GM12878 (cell line): ENCODE data around the gene CACNA2D3. TPM values are rescaled to one million over a fixed set of nuclear protein-coding genes. Genes with fewer than 3 reads are reported as not detected.

Experiments
- ATAC-seq: fragments of 200-7000 bp; cut with Tn5 transposase; 3 replicates; pipeline ENCODE4 v1.9.1; 2020; ENCODE audit warnings: mild to moderate bottlenecking, moderate library complexity
- BruUV-seq: library from RNA; stranded (reverse); fragments of 400-500 nt; replicated peaks from 2 replicates; lab custom pipeline; 2021; lab: Mats Ljungman, UMichigan
- CTCF ChIA-PET: fragments of 300-600 bp; sonication (Branson Sonifier 250); formaldehyde crosslinking; extraction: SDS; loops from one replicate; lab custom pipeline; 2021; ENCODE audit warnings: inconsistent platforms; lab: Yijun Ruan, JAX
- POLR2A ChIA-PET: fragments of 350-600 bp; formaldehyde crosslinking; extraction: SDS; loops from one replicate; lab custom pipeline; 2021; ENCODE audit warnings: inconsistent platforms; lab: Charles Lee
- RAD21 ChIA-PET: fragments of 300-600 bp; sonication (Branson Sonifier 250); formaldehyde crosslinking; loops from one replicate; lab custom pipeline; 2023; ENCODE audit warnings: antibody characterized with exemption; ENCODE audit not compliant: unreplicated experiment; lab: Charles Lee
- SMC1A ChIA-PET: fragments of 300-600 bp; sonication (Branson Sonifier 250); formaldehyde crosslinking; loops from one replicate; lab custom pipeline; 2023; ENCODE audit not compliant: unreplicated experiment, uncharacterized antibody; lab: Charles Lee
- DNase-seq: peaks from one replicate; pipeline ENCODE4 v3.0.0-alpha.2; 2011; ENCODE audit warnings: low read depth, low spot score
- FAIRE-seq: peaks from 3 replicates; lab custom pipeline; 2011; peaks lifted over from hg19 to GRCh38; lab: Jason Lieb, UNC
- H2AFZ ChIP-seq: 2 replicates; pipeline ENCODE4 v1.6.0; 2011; ENCODE audit warnings: low read depth, low read length, control low read depth; ENCODE audit not compliant: control insufficient read depth
- H3K27ac ChIP-seq: 2 replicates; pipeline ENCODE4 v1.5.1; 2011; ENCODE audit warnings: control low read depth; ENCODE audit not compliant: control insufficient read depth, insufficient read depth
- H3K27me3 ChIP-seq, 2 experiments: replicated peaks in 1 of 2; 2 replicates each; pipeline versions ENCODE4 v1.6.0 to v1.6.1; 2011; ENCODE audit warnings: low read length in 1 of 2; ENCODE audit not compliant: control insufficient read depth in 2 of 2, insufficient read depth in 2 of 2
- H3K36me3 ChIP-seq, 2 experiments: 2 replicates each; pipeline ENCODE4 v1.5.1; 2011; ENCODE audit warnings: low read length in 1 of 2; ENCODE audit not compliant: control insufficient read depth in 2 of 2, insufficient read depth in 2 of 2
- H3K4me1 ChIP-seq: 2 replicates; pipeline ENCODE4 v1.6.1; 2011; ENCODE audit warnings: mild to moderate bottlenecking, low read length, moderate library complexity, mixed read lengths; ENCODE audit not compliant: control insufficient read depth, insufficient read depth
- H3K4me2 ChIP-seq: 2 replicates; pipeline ENCODE4 v1.6.0; 2011; ENCODE audit warnings: control low read depth; ENCODE audit not compliant: control insufficient read depth, insufficient read depth
- H3K4me3 ChIP-seq: fragments of 200-600 bp; sonication (generic); 2 replicates; pipeline ENCODE4 v1.5.1; 2016
- H3K79me2 ChIP-seq: 2 replicates; pipeline ENCODE4 v1.6.0; 2011; ENCODE audit warnings: low read length; ENCODE audit not compliant: control insufficient read depth, insufficient read depth
- H3K9ac ChIP-seq: 2 replicates; pipeline ENCODE4 v1.8.0; 2011; ENCODE audit warnings: low read length, control low read depth, mixed read lengths; ENCODE audit not compliant: control insufficient read depth, insufficient read depth
- H3K9me3 ChIP-seq: replicated peaks from 3 replicates; pipeline ENCODE4 v1.5.1; 2011; ENCODE audit warnings: mild to moderate bottlenecking, low read length; ENCODE audit not compliant: control insufficient read depth, insufficient read depth
- H4K20me1 ChIP-seq: 2 replicates; pipeline ENCODE4 v1.6.0; 2011; ENCODE audit not compliant: control insufficient read depth, insufficient read depth
- SMARCA5 ChIP-seq: fragments of 450-650 bp; IDR thresholded peaks from 2 replicates; pipeline ENCODE4 v1.6.1; 2017; ENCODE audit warnings: mild to moderate bottlenecking
- TCF12 ChIP-seq: IDR thresholded peaks from 2 replicates; pipeline ENCODE4 v1.6.1; 2011; ENCODE audit warnings: low read depth, mild to moderate bottlenecking, low read length
- WGBS: methylation state at CpG from one replicate; pipeline ENCODE4 v1.1.6; 2016; ENCODE audit warnings: low lambda C conversion rate; ENCODE audit not compliant: insufficient replicate concordance, insufficient coverage; ENCODE audit errors: missing lambda C conversion rate; 5-methylcytosine and 5-hydroxymethylcytosine counted together
- in situ Hi-C: fragments of 300-500 bp; cut with MboI; formaldehyde crosslinking; loops from 9 replicates; pipeline ENCODE4 v1.14.3; 2018; ENCODE audit warnings: mixed read lengths
- intact Hi-C: fragments of 100-400 bp; cut with micrococcal nuclease; formaldehyde crosslinking; loops from one replicate; pipeline ENCODE4 v1.14.2; 2022; ENCODE audit not compliant: unreplicated experiment
- polyA plus RNA-seq, 11 experiments: library from polyadenylated mRNA; depleted of rRNA in 4 of 11; unstranded in 6 of 11; stranded (reverse) in 5 of 11; fragments of >200 nt; fragmentation: Nextera tagmentation in 4 of 11; fragmentation: Illumina TruSeq in 1 of 11; extraction: Ambion mirVana in 4 of 11; extraction: Trizol in 1 of 11; gene quantifications; 1 replicate in 1 of 11; 2 replicates in 10 of 11; pipeline versions ENCODE4 v1.2.1 to v1.2.3, GENCODE V29; 2011 to 2016; ENCODE audit warnings: inconsistent platforms in 2 of 11, missing spikeins in 2 of 11, low read depth in 1 of 11
- total RNA-seq, 4 experiments: library from RNA; depleted of rRNA in 3 of 4; stranded (reverse); fragments of >200 nt in 3 of 4; fragmentation: Illumina TruSeq in 1 of 4; extraction: Trizol in 1 of 4; gene quantifications; 2 replicates each; pipeline versions ENCODE4 v1.2.1 to v1.2.3, GENCODE V29; 2013 to 2021
- TF ChIP-seq, protein P1 (sequence below): IDR thresholded peaks from 2 replicates; pipeline ENCODE4 v1.6.1; 2011; ENCODE audit warnings: low read depth, low read length, improper control_type of control experiment, borderline replicate concordance
- TF ChIP-seq, protein P2 (sequence below): fragments of 450-650 bp; IDR thresholded peaks from 2 replicates; pipeline ENCODE4 v1.6.1; 2014; ENCODE audit warnings: mild to moderate bottlenecking
- TF ChIP-seq, protein P3 (sequence below): fragments of 450-650 bp; IDR thresholded peaks from 2 replicates; pipeline ENCODE4 v1.6.1; 2018; ENCODE audit warnings: mild to moderate bottlenecking, low read depth, moderate library complexity; ENCODE audit not compliant: partially characterized antibody

Gene CACNA2D3
- total and polyA plus RNA-seq, 10 of the 15 experiments (the other 5 are each of a cell fraction or from before 2014, with no cell fraction given) = not detected

GRCh38 chr3:55122312-55122711 lies 1000.0 kb downstream of the CACNA2D3 start:
- DNase-seq = no peak
- ChIA-PET CTCF (no interaction called here), POLR2A (no interaction called here), SMC1A (interaction anchor here (1.5 kb wide), 1 partner anchor 7 kb away, joined by 3 read pairs; no protein-coding TSS in a partner anchor), RAD21 (no interaction called here)
- no peak for FAIRE-seq
- Histone ChIP-seq H3K79me2 (no peaks in the 10 kb centered on the region), H3K9me3 (no peaks in the 10 kb centered on the region), H3K27ac (no peak overlapping the region), H3K4me1 (no peaks in the 10 kb centered on the region), H3K4me3 (no peak overlapping the region), H3K4me2 (no peak overlapping the region), H3K27me3 (no peaks in the 10 kb centered on the region; a peak in 1 of 4 replicates), H4K20me1 (no peaks in the 10 kb centered on the region), H2AFZ (no peak overlapping the region), H3K36me3 (no peaks in the 10 kb centered on the region), H3K9ac (no peak overlapping the region)
- in situ Hi-C loops = no loop called here
- TF ChIP-seq, protein P1, sequence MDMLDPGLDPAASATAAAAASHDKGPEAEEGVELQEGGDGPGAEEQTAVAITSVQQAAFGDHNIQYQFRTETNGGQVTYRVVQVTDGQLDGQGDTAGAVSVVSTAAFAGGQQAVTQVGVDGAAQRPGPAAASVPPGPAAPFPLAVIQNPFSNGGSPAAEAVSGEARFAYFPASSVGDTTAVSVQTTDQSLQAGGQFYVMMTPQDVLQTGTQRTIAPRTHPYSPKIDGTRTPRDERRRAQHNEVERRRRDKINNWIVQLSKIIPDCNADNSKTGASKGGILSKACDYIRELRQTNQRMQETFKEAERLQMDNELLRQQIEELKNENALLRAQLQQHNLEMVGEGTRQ = no peak
- TF ChIP-seq, protein P2, sequence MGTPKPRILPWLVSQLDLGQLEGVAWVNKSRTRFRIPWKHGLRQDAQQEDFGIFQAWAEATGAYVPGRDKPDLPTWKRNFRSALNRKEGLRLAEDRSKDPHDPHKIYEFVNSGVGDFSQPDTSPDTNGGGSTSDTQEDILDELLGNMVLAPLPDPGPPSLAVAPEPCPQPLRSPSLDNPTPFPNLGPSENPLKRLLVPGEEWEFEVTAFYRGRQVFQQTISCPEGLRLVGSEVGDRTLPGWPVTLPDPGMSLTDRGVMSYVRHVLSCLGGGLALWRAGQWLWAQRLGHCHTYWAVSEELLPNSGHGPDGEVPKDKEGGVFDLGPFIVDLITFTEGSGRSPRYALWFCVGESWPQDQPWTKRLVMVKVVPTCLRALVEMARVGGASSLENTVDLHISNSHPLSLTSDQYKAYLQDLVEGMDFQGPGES = no peak
- TF ChIP-seq, protein P3, sequence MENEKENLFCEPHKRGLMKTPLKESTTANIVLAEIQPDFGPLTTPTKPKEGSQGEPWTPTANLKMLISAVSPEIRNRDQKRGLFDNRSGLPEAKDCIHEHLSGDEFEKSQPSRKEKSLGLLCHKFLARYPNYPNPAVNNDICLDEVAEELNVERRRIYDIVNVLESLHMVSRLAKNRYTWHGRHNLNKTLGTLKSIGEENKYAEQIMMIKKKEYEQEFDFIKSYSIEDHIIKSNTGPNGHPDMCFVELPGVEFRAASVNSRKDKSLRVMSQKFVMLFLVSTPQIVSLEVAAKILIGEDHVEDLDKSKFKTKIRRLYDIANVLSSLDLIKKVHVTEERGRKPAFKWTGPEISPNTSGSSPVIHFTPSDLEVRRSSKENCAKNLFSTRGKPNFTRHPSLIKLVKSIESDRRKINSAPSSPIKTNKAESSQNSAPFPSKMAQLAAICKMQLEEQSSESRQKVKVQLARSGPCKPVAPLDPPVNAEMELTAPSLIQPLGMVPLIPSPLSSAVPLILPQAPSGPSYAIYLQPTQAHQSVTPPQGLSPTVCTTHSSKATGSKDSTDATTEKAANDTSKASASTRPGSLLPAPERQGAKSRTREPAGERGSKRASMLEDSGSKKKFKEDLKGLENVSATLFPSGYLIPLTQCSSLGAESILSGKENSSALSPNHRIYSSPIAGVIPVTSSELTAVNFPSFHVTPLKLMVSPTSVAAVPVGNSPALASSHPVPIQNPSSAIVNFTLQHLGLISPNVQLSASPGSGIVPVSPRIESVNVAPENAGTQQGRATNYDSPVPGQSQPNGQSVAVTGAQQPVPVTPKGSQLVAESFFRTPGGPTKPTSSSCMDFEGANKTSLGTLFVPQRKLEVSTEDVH = no peak
- TF ChIP-seq TCF12 = no peak
- no peak for TF ChIP-seq SMARCA5
- ATAC-seq = no peak
- intact Hi-C loops = no loop called here
- BruUV-seq = no TSS peak
- 43% methylated on average over 2 of the region's 2 CpGs for WGBS

Other genes starting within 250 kb of the CACNA2D3 start
- gene ACTR8, start 240.4 kb upstream of the CACNA2D3 start, total RNA-seq (2014; rRNA removed) = 27.5 and 36.5 TPM in 2 replicates
- gene ACTR8, start 240.4 kb upstream of the CACNA2D3 start, total RNA-seq (2014; rRNA removed; fragmentation: Illumina TruSeq; extraction: Trizol) = 28.1 and 29.5 TPM in 2 replicates
- 32.8 and 35.7 TPM in 2 replicates for gene ACTR8, start 240.4 kb upstream of the CACNA2D3 start, total RNA-seq (2021)
- gene ACTR8, start 240.4 kb upstream of the CACNA2D3 start, polyA plus RNA-seq (2011; rRNA removed) = 32.9 and 40.9 TPM in 2 replicates
- gene ACTR8, start 240.4 kb upstream of the CACNA2D3 start, polyA plus RNA-seq (2014; fragmentation: Illumina TruSeq; extraction: Trizol) = 24.9 and 29.5 TPM in 2 replicates
- 10 to 100 TPM in 1 of 2 experiments, 1 to 10 TPM in 1; 5.3 to 15.5 TPM for gene ACTR8, start 240.4 kb upstream of the CACNA2D3 start, polyA plus RNA-seq (2014; fragmentation: Nextera tagmentation; extraction: Ambion mirVana)
- gene ACTR8, start 240.4 kb upstream of the CACNA2D3 start, polyA plus RNA-seq (2014; rRNA removed) = 23.8 and 29.2 TPM in 2 replicates
- gene ACTR8, start 240.4 kb upstream of the CACNA2D3 start, polyA plus RNA-seq (2016; fragmentation: Nextera tagmentation; extraction: Ambion mirVana) = 10 to 100 TPM; 26.3 to 26.5 TPM
- gene SELENOK, start 230.7 kb upstream of the CACNA2D3 start, total RNA-seq (2014; rRNA removed) = 35.4 and 41.5 TPM in 2 replicates
- 41.1 and 42.2 TPM in 2 replicates for gene SELENOK, start 230.7 kb upstream of the CACNA2D3 start, total RNA-seq (2014; rRNA removed; fragmentation: Illumina TruSeq; extraction: Trizol)
- gene SELENOK, start 230.7 kb upstream of the CACNA2D3 start, total RNA-seq (2021) = 36.9 and 42.6 TPM in 2 replicates
- gene SELENOK, start 230.7 kb upstream of the CACNA2D3 start, polyA plus RNA-seq (2011; rRNA removed) = 139 and 148 TPM in 2 replicates
- 53.9 and 70.1 TPM in 2 replicates for gene SELENOK, start 230.7 kb upstream of the CACNA2D3 start, polyA plus RNA-seq (2014; fragmentation: Illumina TruSeq; extraction: Trizol)
- gene SELENOK, start 230.7 kb upstream of the CACNA2D3 start, polyA plus RNA-seq (2014; fragmentation: Nextera tagmentation; extraction: Ambion mirVana) = 100 to 1,000 TPM; 245 to 322 TPM
- gene SELENOK, start 230.7 kb upstream of the CACNA2D3 start, polyA plus RNA-seq (2014; rRNA removed) = 55.2 and 62.6 TPM in 2 replicates
- 100 to 1,000 TPM; 171 to 174 TPM for gene SELENOK, start 230.7 kb upstream of the CACNA2D3 start, polyA plus RNA-seq (2016; fragmentation: Nextera tagmentation; extraction: Ambion mirVana)